ENCODE data around the gene LRRC42.
A peak's percentile ranks its signal among the peaks of the same experiment; 100 is the strongest.

LRRC42 gene

DNA sequence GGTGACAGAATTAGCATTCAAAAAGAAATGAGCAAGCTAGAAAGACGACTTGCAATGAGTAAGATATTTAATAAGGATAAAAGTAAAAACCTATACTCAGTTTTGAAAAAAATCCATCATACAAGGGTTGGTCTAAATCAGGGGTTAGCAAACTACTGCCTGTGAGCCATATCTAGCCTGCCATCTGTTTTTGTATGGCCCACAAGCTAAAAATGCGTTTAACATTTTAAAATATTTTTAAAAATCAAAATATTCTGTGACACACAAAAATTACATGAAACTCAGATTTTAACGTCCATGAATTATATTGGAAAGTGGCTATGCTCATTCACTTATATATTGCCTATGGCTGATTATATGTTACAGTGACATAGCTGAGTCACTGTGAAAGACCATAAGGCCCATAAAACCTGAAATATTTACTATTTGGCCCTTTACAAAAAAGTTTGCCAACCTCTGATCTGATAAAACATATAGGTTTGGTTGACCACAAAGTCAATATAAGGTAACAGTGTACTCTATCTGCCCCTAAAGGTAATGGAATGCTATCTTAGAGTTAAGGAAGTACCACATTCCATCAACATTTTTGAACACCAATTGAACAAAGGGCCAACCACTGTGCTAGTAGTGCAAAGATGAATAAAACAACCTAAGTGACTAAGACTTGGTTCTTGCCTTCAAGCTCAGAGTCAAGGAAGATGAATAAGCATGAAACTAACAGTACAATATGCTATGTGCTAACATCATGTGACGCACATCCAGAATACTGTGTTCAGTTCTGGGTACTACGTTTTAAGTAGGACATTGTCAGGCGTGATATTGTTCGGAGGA lies 3.8 kb upstream of the LRRC42 start:
- no peak for DNase-seq (ENCODE audit: low read depth)

DNA sequence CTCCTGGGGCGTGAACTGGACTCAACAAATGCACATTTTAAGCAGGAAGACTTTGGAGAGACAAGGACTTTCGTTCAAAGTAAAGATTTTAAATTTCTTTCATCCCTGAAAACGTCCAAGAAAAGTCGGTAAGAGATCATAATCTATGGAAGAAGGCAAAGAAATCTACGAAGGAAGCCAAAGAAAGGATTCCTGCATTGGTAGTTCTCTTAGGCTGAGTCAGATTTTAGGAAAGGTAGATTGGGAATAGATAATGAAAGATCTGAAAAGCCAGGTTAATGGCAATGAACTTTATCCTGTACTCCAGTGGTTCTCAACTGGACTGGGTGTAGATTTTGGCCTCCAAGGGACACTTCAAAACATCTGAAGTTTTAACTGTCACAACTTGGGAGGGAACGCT lies 3.1 kb upstream of the LRRC42 start:
- no peak for DNase-seq (ENCODE audit: low read depth)

DNA sequence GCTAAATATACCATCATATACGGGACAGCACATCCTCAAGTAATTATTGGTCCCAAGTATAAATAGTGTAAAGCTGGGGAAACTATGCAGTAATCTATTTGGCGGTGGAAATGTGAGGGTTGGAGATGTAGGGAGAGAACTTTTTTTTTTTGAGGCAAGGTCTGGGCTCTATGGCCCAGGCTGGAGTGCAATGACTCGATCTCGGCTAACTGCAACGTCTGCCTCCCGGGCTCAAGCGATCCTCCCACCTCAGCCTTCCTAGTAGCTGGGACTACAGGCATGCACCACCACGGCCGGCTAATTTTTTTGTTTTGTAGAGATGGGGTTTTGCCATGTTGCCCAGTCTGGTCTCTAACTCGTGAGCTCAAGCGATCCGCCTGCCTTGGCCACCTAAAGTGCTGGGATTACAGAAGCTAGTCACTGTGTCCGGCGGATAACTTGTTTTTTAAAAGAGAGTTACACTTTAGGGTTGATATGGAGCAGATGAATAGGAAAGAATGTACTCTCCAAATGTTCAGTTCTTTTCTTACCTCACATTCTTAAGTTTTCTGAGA lies 2.6 kb upstream of the LRRC42 start:
- DNase-seq (ENCODE audit: low read depth) = no peak

DNA sequence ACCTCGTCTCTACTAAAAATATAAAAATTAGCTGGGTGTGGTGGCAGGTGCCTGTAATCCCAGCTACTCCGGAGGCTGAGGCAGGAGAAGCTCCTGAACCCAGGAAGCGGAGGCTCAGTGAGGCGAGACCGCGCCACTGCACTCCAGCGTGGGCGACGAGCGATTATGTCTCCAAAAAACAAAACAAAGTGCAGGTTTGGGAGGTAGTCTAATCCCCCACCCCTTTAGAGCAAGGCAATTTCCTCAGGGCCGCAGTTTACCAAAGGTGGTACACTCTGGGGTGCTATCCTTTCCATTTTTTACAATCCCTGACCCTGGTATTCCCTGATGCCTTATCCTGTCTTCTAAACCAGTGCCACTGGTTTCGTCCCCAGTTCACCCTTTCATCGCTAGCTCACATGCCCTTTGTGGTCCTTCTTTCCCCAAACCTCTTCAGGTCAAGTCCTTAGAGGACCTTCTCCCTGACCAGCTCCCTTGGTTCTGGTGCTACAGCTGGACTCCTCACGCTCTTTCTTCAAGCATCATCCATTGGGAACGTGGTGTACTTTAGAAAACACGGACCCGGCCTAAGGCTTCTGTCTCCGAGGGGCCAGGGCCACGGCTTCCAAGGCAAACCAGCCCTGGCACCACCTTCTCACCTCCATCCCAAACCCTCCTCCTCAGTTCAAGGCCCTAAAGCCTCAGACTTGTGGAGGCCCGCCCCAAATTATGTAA lies 1.5 kb upstream of the LRRC42 start:
- no peak for DNase-seq (ENCODE audit: low read depth)

GRCh38 chr1:53945183-53945432 lies 1.0 kb upstream of the LRRC42 start:
- no peak for DNase-seq (ENCODE audit: low read depth)

- peak; percentile 97 for DNase-seq (ENCODE audit: low read depth)
Measured at GRCh38 chr1:53945433-53946251, 508 bp upstream of the LRRC42 start, which contains the start of gene IFT25. Gene IFT25 (minus strand): TSS chr1:53945699. CDS start chr1:53940082, 5,617 bp downstream.

DNA sequence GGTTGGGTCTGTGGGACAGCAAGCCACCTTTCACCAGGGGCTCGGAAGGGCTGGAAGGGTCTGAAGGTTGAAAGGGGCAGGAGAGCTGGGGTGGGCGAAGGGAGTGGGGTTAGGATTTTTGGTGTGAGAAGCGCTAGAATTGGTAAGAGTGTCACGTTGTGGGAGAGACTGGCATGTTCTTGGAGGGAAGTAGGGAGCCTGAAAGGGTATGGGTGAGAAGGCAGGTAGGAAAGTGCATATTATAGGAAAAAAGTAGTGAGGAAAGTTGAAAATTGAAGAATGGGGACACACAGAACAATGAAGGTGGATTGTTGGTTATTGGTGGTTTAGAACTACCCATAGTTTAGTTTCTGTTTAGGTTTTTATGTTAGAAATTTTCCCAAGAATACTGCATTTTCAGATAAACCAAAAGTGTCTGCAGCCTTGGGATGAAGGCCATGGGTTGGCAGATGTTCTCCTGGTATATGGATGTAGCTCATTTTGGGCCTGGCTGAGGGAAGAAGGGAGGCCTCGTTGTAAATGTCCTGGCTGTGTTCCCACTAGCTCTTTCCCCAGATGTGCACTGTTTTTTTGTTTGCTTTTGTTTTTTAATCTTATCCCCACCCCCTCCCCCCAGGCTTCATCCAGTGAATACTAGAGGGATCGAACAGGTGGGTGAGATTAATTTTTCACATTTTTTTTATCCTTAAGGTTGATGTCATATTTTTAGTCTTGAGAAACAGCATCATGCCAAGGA lies 1.2 kb downstream of the LRRC42 start:
- DNase-seq (ENCODE audit: low read depth) = no peak

GRCh38 chr1:53948291-53948690 lies 2.1 kb downstream of the LRRC42 start:
- no peak for DNase-seq (ENCODE audit: low read depth)

DNA sequence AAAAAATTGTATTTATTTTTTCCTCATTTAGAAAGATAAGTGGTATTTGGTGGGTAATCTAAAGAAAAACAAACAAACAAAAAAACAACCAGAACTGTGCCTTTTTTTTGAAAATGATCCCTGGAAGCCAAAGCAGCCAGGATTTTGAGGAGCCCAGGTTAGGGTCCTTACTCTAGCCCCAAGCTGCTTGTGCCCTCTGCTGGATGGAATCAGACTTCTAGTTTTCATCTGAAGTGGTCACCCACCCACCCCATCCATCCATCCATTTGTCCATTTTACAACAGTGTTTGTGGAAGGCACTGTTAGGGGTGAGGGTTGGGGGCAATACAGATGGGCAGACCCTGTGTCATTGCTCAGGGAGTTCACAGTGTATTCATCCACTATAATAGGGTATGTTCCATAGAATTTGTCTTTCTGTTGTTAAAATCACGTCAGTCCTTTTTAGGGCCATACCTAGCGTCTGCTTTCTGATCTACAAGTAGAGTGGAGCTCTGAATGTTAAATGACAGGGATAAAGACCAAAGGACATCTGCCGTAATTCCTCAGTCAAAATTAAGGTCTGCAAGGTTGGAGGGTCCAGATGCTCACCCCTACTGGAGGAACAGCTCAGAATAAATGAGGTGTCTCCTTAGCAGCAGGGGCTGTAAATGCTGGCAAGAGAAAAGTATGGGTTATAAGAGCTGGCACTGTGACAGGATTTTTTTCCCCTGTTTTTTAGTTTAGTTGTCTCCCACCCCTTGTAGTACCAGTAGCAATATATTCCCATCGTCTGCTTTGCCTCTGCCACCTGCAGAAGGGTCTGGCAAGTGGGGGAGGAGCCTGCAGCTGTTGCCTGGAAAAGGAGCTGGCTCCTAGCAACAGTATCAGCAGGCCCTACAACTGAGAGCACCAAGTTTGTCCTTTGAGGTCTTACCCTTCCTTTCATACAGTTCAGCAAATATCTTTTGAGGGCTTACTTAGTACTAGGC lies 3.2 kb downstream of the LRRC42 start:
- DNase-seq (ENCODE audit: low read depth) = no peak

GRCh38 chr1:53951697-53952096 lies 5.5 kb downstream of the LRRC42 start:
- DNase-seq (ENCODE audit: low read depth) = no peak

GRCh38 chr1:53954128-53954527 lies 8.0 kb downstream of the LRRC42 start:
- DNase-seq (ENCODE audit: low read depth) = no peak

GRCh38 chr1:53956308-53957168 lies 10.4 kb downstream of the LRRC42 start:
- no peak for DNase-seq (ENCODE audit: low read depth)

- no peak for DNase-seq (ENCODE audit: low read depth)
Measured at GRCh38 chr1:53957194-53957818, 11.2 kb downstream of the LRRC42 start.

- DNase-seq (ENCODE audit: low read depth) = no peak
Measured at GRCh38 chr1:53959664-53960250, 13.6 kb downstream of the LRRC42 start.

GRCh38 chr1:53962395-53962794 lies 16.2 kb downstream of the LRRC42 start:
- no peak for DNase-seq (ENCODE audit: low read depth)

DNA sequence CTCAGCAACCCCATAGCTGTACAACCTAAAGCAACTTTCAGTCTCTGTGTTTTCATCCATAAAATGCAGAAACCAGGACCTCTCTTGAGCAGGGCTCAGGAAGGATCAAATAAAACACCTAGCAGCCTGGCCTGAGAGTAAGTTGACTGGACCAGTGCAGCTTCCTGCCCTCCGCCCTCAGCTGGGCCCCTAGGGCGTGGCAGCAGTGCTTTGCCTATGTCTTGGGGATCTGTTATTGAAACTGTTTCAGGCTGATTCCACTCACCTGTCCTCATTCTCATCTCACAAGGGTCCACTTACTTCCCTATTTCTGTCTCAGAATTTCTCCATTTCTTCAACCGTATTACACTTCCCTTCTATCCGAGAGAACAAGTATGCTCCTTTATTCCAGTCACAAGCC lies 17.3 kb downstream of the LRRC42 start:
- DNase-seq (ENCODE audit: low read depth) = no peak

- DNase-seq (ENCODE audit: low read depth) = no peak
Measured at GRCh38 chr1:53964109-53964508, 18.0 kb downstream of the LRRC42 start.

DNA sequence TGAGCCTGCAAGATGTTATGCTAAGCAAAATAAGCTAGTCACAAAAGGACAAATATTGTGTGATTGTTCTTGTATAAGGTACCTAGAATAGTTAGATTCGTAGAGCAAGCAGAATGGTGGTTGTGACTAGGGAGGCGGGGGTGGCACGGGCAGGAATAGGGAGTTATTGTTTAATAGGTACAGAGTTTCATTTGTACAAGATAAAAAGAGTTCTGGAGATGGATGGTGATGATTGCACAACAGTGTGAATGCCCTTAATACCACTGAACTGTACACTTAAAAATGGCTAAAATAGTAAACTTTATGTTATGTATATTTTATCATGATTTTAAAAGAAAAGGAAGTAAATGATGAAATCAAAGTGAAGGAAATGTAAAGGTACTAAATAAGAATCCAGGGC lies 20.6 kb downstream of the LRRC42 start:
- no peak for DNase-seq (ENCODE audit: low read depth)

Data from stimulated activated CD8-positive, alpha-beta memory T cell treated with anti-CD3 and anti-CD28 coated beads, Interleukin-4, amount 100 ng/mL, for 24 hours (primary cell).